ENCODE measurements around the gene LCP2.

GRCh38 chr5:170211575-170212334 lies 85.8 kb downstream of the LCP2 start:
- TF ChIP-seq, protein P1, sequence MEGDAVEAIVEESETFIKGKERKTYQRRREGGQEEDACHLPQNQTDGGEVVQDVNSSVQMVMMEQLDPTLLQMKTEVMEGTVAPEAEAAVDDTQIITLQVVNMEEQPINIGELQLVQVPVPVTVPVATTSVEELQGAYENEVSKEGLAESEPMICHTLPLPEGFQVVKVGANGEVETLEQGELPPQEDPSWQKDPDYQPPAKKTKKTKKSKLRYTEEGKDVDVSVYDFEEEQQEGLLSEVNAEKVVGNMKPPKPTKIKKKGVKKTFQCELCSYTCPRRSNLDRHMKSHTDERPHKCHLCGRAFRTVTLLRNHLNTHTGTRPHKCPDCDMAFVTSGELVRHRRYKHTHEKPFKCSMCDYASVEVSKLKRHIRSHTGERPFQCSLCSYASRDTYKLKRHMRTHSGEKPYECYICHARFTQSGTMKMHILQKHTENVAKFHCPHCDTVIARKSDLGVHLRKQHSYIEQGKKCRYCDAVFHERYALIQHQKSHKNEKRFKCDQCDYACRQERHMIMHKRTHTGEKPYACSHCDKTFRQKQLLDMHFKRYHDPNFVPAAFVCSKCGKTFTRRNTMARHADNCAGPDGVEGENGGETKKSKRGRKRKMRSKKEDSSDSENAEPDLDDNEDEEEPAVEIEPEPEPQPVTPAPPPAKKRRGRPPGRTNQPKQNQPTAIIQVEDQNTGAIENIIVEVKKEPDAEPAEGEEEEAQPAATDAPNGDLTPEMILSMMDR (IDR thresholded peaks at IDR 0.05): no peak
- no peak for TF ChIP-seq POLR2A (IDR thresholded peaks at IDR 0.05)

Measured in esophagus squamous epithelium (tissue), 4 donors.